Measurements from ENCODE around the gene ZNF408. TPM values are rescaled to one million over a fixed set of nuclear protein-coding genes. Genes with fewer than 3 reads are reported as not detected.
"Not testable (repeated sequence)": the region's sequence is repeated elsewhere in the genome, so short reads cannot be mapped to it uniquely, and the experiment has no call there.

Gene ZNF408
- total RNA-seq, result 5.1 and 6.2 TPM in 2 replicates

- DNase-seq (ENCODE audit: low read depth, low spot score), result peak; percentile 96
These were observed at the start of gene ZNF408, which contains the start of gene ARHGAP1 for GRCh38 chr11:46700241-46701077. TSS of gene ZNF408 (plus strand) at chr11:46701031. CDS start at chr11:46701048, 17 bp downstream. TSS of gene ARHGAP1 (minus strand) at chr11:46700619. CDS start at chr11:46696107, 4,512 bp downstream.

- no peak for DNase-seq (ENCODE audit: low read depth, low spot score)
These were observed 45.2 kb upstream of the ZNF408 start for GRCh38 chr11:46655631-46656030.

GRCh38 chr11:46657186-46657585 is 43.6 kb upstream of the ZNF408 start:
- DNase-seq (ENCODE audit: low read depth, low spot score), result no peak

GRCh38 chr11:46658259-46658658 is 42.6 kb upstream of the ZNF408 start:
- DNase-seq (ENCODE audit: low read depth, low spot score), result no peak

- DNase-seq (ENCODE audit: low read depth, low spot score), result no peak
These were observed 40.9 kb upstream of the ZNF408 start for GRCh38 chr11:46659908-46660307.

GRCh38 chr11:46661836-46662235 is 39.0 kb upstream of the ZNF408 start:
- no peak for DNase-seq (ENCODE audit: low read depth, low spot score)

GRCh38 chr11:46662366-46662765 is 38.5 kb upstream of the ZNF408 start:
- DNase-seq (ENCODE audit: low read depth, low spot score), result no peak

- no peak for DNase-seq (ENCODE audit: low read depth, low spot score)
These were observed 37.4 kb upstream of the ZNF408 start for GRCh38 chr11:46663277-46663940.

GRCh38 chr11:46664612-46665011 is 36.2 kb upstream of the ZNF408 start:
- DNase-seq (ENCODE audit: low read depth, low spot score), result no peak

- no peak for DNase-seq (ENCODE audit: low read depth, low spot score)
These were observed 35.5 kb upstream of the ZNF408 start for GRCh38 chr11:46665356-46665755.

GRCh38 chr11:46666516-46666915 is 34.3 kb upstream of the ZNF408 start:
- DNase-seq (ENCODE audit: low read depth, low spot score), result no peak

- no peak for DNase-seq (ENCODE audit: low read depth, low spot score)
These were observed 33.8 kb upstream of the ZNF408 start for GRCh38 chr11:46667043-46667481.

GRCh38 chr11:46668480-46669085 is 32.2 kb upstream of the ZNF408 start:
- no peak for DNase-seq (ENCODE audit: low read depth, low spot score)

GRCh38 chr11:46669711-46670139 is 31.1 kb upstream of the ZNF408 start:
- DNase-seq (ENCODE audit: low read depth, low spot score), result no peak

- not testable (repeated sequence) for DNase-seq (ENCODE audit: low read depth, low spot score)
These were observed 30.3 kb upstream of the ZNF408 start for GRCh38 chr11:46670521-46670920.

GRCh38 chr11:46671958-46672315 is 28.9 kb upstream of the ZNF408 start:
- no peak for DNase-seq (ENCODE audit: low read depth, low spot score)

- DNase-seq (ENCODE audit: low read depth, low spot score), result no peak
These were observed 28.4 kb upstream of the ZNF408 start for GRCh38 chr11:46672381-46672839.

- DNase-seq (ENCODE audit: low read depth, low spot score), result no peak
These were observed 26.9 kb upstream of the ZNF408 start for GRCh38 chr11:46673713-46674462.

GRCh38 chr11:46674463-46675287 is 26.2 kb upstream of the ZNF408 start:
- DNase-seq (ENCODE audit: low read depth, low spot score), result no peak

GRCh38 chr11:46675288-46675851 is 25.5 kb upstream of the ZNF408 start:
- no peak for DNase-seq (ENCODE audit: low read depth, low spot score)

Measured in pulmonary artery endothelial cell (primary cell).